ENCODE results near the gene PPP4R1. TPM values are rescaled to one million over a fixed set of nuclear protein-coding genes. Genes with fewer than 3 reads are reported as not detected.
"Not testable (repeated sequence)": the region's sequence is repeated elsewhere in the genome, so short reads cannot be mapped to it uniquely, and the experiment has no call there.

PPP4R1 gene
- total RNA-seq, 1 experiment from 2014 or later, result 71.1 TPM

- TF ChIP-seq AFF4 (CRISPR knock-in tag; IDR thresholded peaks at IDR 0.05; ENCODE audit: borderline replicate concordance) (no peak), ZNF219 (CRISPR knock-in tag; IDR thresholded peaks at IDR 0.05; ENCODE audit: borderline replicate concordance) (no peak), HMGA2 (CRISPR knock-in tag; IDR thresholded peaks at IDR 0.05) (no peak), CDX4 (CRISPR knock-in tag; IDR thresholded peaks at IDR 0.05; ENCODE audit: borderline replicate concordance) (no peak), PRDM15 (CRISPR knock-in tag; IDR thresholded peaks at IDR 0.05) (no peak), ZNF317 (CRISPR knock-in tag; IDR thresholded peaks at IDR 0.05; ENCODE audit: borderline replicate concordance, low read depth) (no peak), ZNF281 (CRISPR knock-in tag; IDR thresholded peaks at IDR 0.05) (no peak), HMGXB4 (CRISPR knock-in tag; IDR thresholded peaks at IDR 0.05) (no peak), ATF3 (CRISPR knock-in tag; conservative IDR thresholded peaks at IDR 0.05) (no peak), OVOL2 (CRISPR knock-in tag; IDR thresholded peaks at IDR 0.05; ENCODE audit: borderline replicate concordance) (no peak)
Measured at GRCh38 chr18:9642799-9643462, 28.6 kb upstream of the PPP4R1 start (continued).

- H3K36me3 Mint-ChIP-seq; H3K4me3 Mint-ChIP-seq; H3K27ac Mint-ChIP-seq; ATAC-seq; CTCF ChIA-PET; H3K9me3 Mint-ChIP-seq; POLR2A ChIA-PET; DNase-seq (ENCODE audit: low spot score); H3K27me3 Mint-ChIP-seq (ENCODE audit: low read depth): not testable (repeated sequence)
- H3K4me1 Mint-ChIP-seq, result peaks cover 44% of the 10 kb centered on the region
Measured at GRCh38 chr18:9641081-9641480, 26.7 kb upstream of the PPP4R1 start.
